HepG2 (cell line): ENCODE results near the gene DGCR2. TPM values are rescaled to one million over a fixed set of nuclear protein-coding genes. Genes with fewer than 3 reads are reported as not detected.

Source experiments
- EP300 ChIP-seq, 3 experiments: sonication (generic) in 1 of 3; formaldehyde crosslinking in 1 of 3; IDR thresholded peaks; 2 replicates each; pipeline versions ENCODE4 v1.5.1 to v1.6.1; 2011 to 2020; ENCODE audit warnings: low read depth in 2 of 3, low read length in 2 of 3, borderline replicate concordance in 1 of 3, improper control_type of control experiment in 1 of 3, mild to moderate bottlenecking in 1 of 3, missing genetic modification reagents in 1 of 3, moderate library complexity in 1 of 3
- GFI1 ChIP-seq: sonication (generic); formaldehyde crosslinking; IDR thresholded peaks from 2 replicates; pipeline ENCODE4 v1.5.0; 2020; ENCODE audit warnings: missing genetic modification reagents, mild to moderate bottlenecking, borderline replicate concordance
- HNRNPH1 ChIP-seq: fragments of 200-400 bp; formaldehyde crosslinking; optimal IDR thresholded peaks from 2 replicates; pipeline ENCODE3; 2017; ENCODE audit warnings: mild to moderate bottlenecking, low read depth, low read length
- MAZ ChIP-seq, 2 experiments: sonication (generic) in 1 of 2; formaldehyde crosslinking in 1 of 2; IDR thresholded peaks; 2 replicates each; pipeline versions ENCODE4 v1.5.0 to v1.6.1; 2012 to 2020; ENCODE audit warnings: low read depth in 2 of 2, mild to moderate bottlenecking in 2 of 2, borderline replicate concordance in 1 of 2, improper control_type of control experiment in 1 of 2, low read length in 1 of 2, missing genetic modification reagents in 1 of 2, moderate library complexity in 1 of 2
- NFE2L1 ChIP-seq: sonication (generic); formaldehyde crosslinking; IDR thresholded peaks from 2 replicates; pipeline ENCODE4 v1.4.0; 2020; ENCODE audit warnings: missing genetic modification reagents, mild to moderate bottlenecking, borderline replicate concordance
- PHF8 ChIP-seq: sonication (generic); formaldehyde crosslinking; IDR thresholded peaks from 2 replicates; pipeline ENCODE4 v1.5.0; 2020; ENCODE audit warnings: missing genetic modification reagents
- SETDB1 ChIP-seq: sonication (generic); formaldehyde crosslinking; IDR thresholded peaks from 2 replicates; pipeline ENCODE4 v1.5.1; 2020; ENCODE audit warnings: missing genetic modification reagents, mild to moderate bottlenecking, borderline replicate concordance
- TBX2 ChIP-seq: sonication (generic); formaldehyde crosslinking; IDR thresholded peaks from 2 replicates; pipeline ENCODE4 v1.5.0; 2020; ENCODE audit warnings: missing genetic modification reagents, mild to moderate bottlenecking, borderline replicate concordance
- ZNF776 ChIP-seq: sonication (generic); formaldehyde crosslinking; IDR thresholded peaks from 2 replicates; pipeline ENCODE4 v1.4.0; 2020; ENCODE audit warnings: mild to moderate bottlenecking, missing genetic modification reagents
- ZNF781 ChIP-seq: sonication (generic); formaldehyde crosslinking; IDR thresholded peaks from 2 replicates; pipeline ENCODE4 v1.5.1; 2020; ENCODE audit warnings: borderline replicate concordance, mild to moderate bottlenecking, missing genetic modification reagents; ENCODE audit errors: not compliant biosample characterization
- ZNF883 ChIP-seq: sonication (generic); formaldehyde crosslinking; IDR thresholded peaks from 2 replicates; pipeline ENCODE4 v1.5.1; 2020; ENCODE audit warnings: mild to moderate bottlenecking, missing genetic modification reagents; ENCODE audit errors: not compliant biosample characterization
- ZSCAN20 ChIP-seq: sonication (generic); formaldehyde crosslinking; IDR thresholded peaks from 2 replicates; pipeline ENCODE4 v1.4.0; 2020; ENCODE audit warnings: missing genetic modification reagents, mild to moderate bottlenecking, borderline replicate concordance
- polyA plus RNA-seq, 8 experiments: library from polyadenylated mRNA; depleted of rRNA in 3 of 8; stranded (reverse) in 7 of 8; unstranded in 1 of 8; fragments of >200 nt; fragmentation: Illumina TruSeq in 4 of 8; extraction: Trizol in 4 of 8; gene quantifications; 2 replicates each; pipeline versions ENCODE4 v1.2.1 to v1.2.3, GENCODE V29; 2011 to 2016; ENCODE audit warnings: low read depth in 4 of 8, missing spikeins in 1 of 8, mixed read lengths in 1 of 8; ENCODE audit not compliant: insufficient read depth in 1 of 8
- total RNA-seq, 5 experiments: library from RNA; depleted of rRNA; stranded (reverse); fragments of >200 nt; fragmentation: Illumina TruSeq; extraction: Trizol; gene quantifications; 2 replicates each; pipeline ENCODE4 v1.2.3, GENCODE V29; 2016; ENCODE audit warnings: low read depth in 1 of 5
- TF ChIP-seq, protein P1 (sequence below): sonication (generic); formaldehyde crosslinking; IDR thresholded peaks from 2 replicates; pipeline ENCODE4 v1.5.0; 2020; ENCODE audit warnings: mild to moderate bottlenecking, missing genetic modification reagents, moderate library complexity
- TF ChIP-seq, protein P2 (sequence below): sonication (generic); formaldehyde crosslinking; IDR thresholded peaks from 2 replicates; pipeline ENCODE4 v1.4.0; 2020; ENCODE audit warnings: missing genetic modification reagents, mild to moderate bottlenecking, borderline replicate concordance
- TF ChIP-seq, protein P3 (sequence below): IDR thresholded peaks from 2 replicates; pipeline ENCODE4 v1.6.1; 2016; ENCODE audit warnings: mild to moderate bottlenecking, missing biosample characterization, missing genetic modification reagents
- TF ChIP-seq, protein P4 (sequence below): sonication (generic); formaldehyde crosslinking; IDR thresholded peaks from 2 replicates; pipeline ENCODE4 v1.5.0; 2020; ENCODE audit warnings: missing genetic modification reagents
- TF ChIP-seq, protein P5 (sequence below): sonication (generic); formaldehyde crosslinking; IDR thresholded peaks from 2 replicates; pipeline ENCODE4 v1.8.0; 2022; ENCODE audit warnings: missing genetic modification reagents, mild to moderate bottlenecking, moderate library complexity, borderline replicate concordance

Gene DGCR2
- total and polyA plus RNA-seq, 2 of the 13 experiments (the other 11 are each of a cell fraction or from before 2014, with no cell fraction given) = 23.1 to 35.3 TPM

DNA sequence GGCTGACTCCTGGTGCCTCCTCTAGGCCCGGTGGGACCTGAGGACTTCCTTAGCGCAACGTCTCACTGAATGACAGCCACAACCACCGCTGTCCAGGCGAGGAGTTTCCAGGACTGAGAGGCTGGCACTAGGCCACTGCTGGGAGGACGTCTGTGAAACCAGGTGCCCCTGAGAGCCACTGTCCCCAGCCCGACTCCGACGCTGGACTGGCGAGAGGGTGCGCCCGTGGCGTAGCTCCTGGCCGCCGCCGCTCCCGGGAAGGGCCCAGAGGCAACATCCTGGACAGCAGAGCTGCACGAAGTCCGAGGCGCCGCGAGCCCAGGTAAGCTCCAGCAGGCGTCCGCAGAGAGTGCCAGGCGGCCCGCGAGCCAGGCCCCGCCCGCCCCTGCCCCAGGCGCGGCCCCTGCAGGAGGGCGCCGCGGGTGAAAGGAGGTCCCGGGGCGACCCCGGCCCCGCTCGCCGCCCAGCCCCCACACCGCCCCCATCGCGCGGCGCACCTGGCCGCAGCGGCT, 525 bp downstream of the DGCR2 start (continued):
- TF ChIP-seq, protein P1, sequence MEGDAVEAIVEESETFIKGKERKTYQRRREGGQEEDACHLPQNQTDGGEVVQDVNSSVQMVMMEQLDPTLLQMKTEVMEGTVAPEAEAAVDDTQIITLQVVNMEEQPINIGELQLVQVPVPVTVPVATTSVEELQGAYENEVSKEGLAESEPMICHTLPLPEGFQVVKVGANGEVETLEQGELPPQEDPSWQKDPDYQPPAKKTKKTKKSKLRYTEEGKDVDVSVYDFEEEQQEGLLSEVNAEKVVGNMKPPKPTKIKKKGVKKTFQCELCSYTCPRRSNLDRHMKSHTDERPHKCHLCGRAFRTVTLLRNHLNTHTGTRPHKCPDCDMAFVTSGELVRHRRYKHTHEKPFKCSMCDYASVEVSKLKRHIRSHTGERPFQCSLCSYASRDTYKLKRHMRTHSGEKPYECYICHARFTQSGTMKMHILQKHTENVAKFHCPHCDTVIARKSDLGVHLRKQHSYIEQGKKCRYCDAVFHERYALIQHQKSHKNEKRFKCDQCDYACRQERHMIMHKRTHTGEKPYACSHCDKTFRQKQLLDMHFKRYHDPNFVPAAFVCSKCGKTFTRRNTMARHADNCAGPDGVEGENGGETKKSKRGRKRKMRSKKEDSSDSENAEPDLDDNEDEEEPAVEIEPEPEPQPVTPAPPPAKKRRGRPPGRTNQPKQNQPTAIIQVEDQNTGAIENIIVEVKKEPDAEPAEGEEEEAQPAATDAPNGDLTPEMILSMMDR (CRISPR knock-in tag) = 0 out of 2 replicates have a peak, but pooled peaks have one; percentile 1
- peak; percentile 66 for TF ChIP-seq TBX2 (CRISPR knock-in tag)
- TF ChIP-seq ZNF883 (CRISPR knock-in tag) = peak; percentile 86
- TF ChIP-seq, protein P2, sequence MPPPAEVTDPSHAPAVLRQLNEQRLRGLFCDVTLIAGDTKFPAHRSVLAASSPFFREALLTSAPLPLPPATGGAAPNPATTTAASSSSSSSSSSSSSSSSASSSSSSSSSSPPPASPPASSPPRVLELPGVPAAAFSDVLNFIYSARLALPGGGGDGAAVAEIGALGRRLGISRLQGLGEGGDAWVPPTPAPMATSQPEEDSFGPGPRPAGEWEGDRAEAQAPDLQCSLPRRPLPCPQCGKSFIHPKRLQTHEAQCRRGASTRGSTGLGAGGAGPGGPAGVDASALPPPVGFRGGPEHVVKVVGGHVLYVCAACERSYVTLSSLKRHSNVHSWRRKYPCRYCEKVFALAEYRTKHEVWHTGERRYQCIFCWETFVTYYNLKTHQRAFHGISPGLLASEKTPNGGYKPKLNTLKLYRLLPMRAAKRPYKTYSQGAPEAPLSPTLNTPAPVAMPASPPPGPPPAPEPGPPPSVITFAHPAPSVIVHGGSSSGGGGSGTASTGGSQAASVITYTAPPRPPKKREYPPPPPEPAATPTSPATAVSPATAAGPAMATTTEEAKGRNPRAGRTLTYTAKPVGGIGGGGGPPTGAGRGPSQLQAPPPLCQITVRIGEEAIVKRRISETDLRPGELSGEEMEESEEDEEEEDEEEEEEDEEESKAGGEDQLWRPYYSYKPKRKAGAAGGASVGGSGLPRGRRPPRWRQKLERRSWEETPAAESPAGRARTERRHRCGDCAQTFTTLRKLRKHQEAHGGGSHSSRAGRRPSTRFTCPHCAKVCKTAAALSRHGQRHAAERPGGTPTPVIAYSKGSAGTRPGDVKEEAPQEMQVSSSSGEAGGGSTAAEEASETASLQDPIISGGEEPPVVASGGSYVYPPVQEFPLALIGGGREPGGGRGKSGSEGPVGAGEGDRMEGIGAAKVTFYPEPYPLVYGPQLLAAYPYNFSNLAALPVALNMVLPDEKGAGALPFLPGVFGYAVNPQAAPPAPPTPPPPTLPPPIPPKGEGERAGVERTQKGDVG = 0 out of 2 replicates have a peak, but pooled peaks have one; percentile 29
- peak; percentile 77 for TF ChIP-seq PHF8 (CRISPR knock-in tag)
- TF ChIP-seq ZNF781 (CRISPR knock-in tag) = no peak
- 0 out of 2 replicates have a peak, but pooled peaks have one; percentile 63 for TF ChIP-seq ZNF776 (CRISPR knock-in tag)
- TF ChIP-seq, protein P3, sequence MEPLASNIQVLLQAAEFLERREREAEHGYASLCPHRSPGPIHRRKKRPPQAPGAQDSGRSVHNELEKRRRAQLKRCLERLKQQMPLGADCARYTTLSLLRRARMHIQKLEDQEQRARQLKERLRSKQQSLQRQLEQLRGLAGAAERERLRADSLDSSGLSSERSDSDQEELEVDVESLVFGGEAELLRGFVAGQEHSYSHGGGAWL (CRISPR knock-in tag) = 0 out of 2 replicates have a peak, but pooled peaks have one; percentile 3
- TF ChIP-seq GFI1 (CRISPR knock-in tag) = peak; percentile 34; the same call in 1 of the 2 replicates
- no peak for TF ChIP-seq EP300 (IDR thresholded peaks at IDR 0.05; ENCODE audit: low read depth in 2 of 2, low read length in 2 of 2)
- no peak for TF ChIP-seq EP300 (CRISPR knock-in tag; IDR thresholded peaks at IDR 0.05; ENCODE audit: borderline replicate concordance)
- TF ChIP-seq NFE2L1 (CRISPR knock-in tag) = no peak
- TF ChIP-seq ZSCAN20 (CRISPR knock-in tag) = no peak
- TF ChIP-seq, protein P4, sequence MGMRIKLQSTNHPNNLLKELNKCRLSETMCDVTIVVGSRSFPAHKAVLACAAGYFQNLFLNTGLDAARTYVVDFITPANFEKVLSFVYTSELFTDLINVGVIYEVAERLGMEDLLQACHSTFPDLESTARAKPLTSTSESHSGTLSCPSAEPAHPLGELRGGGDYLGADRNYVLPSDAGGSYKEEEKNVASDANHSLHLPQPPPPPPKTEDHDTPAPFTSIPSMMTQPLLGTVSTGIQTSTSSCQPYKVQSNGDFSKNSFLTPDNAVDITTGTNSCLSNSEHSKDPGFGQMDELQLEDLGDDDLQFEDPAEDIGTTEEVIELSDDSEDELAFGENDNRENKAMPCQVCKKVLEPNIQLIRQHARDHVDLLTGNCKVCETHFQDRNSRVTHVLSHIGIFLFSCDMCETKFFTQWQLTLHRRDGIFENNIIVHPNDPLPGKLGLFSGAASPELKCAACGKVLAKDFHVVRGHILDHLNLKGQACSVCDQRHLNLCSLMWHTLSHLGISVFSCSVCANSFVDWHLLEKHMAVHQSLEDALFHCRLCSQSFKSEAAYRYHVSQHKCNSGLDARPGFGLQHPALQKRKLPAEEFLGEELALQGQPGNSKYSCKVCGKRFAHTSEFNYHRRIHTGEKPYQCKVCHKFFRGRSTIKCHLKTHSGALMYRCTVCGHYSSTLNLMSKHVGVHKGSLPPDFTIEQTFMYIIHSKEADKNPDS (CRISPR knock-in tag) = peak; percentile 46; the same call in 1 of the 2 replicates
- no peak for TF ChIP-seq MAZ (IDR thresholded peaks at IDR 0.05; ENCODE audit: borderline replicate concordance, low read depth, low read length)
- peak; percentile 41; the same call in 1 of the 2 replicates for TF ChIP-seq MAZ (CRISPR knock-in tag; IDR thresholded peaks at IDR 0.05; ENCODE audit: low read depth)
- TF ChIP-seq HNRNPH1 = no peak
- TF ChIP-seq SETDB1 = no peak
- TF ChIP-seq, protein P5, sequence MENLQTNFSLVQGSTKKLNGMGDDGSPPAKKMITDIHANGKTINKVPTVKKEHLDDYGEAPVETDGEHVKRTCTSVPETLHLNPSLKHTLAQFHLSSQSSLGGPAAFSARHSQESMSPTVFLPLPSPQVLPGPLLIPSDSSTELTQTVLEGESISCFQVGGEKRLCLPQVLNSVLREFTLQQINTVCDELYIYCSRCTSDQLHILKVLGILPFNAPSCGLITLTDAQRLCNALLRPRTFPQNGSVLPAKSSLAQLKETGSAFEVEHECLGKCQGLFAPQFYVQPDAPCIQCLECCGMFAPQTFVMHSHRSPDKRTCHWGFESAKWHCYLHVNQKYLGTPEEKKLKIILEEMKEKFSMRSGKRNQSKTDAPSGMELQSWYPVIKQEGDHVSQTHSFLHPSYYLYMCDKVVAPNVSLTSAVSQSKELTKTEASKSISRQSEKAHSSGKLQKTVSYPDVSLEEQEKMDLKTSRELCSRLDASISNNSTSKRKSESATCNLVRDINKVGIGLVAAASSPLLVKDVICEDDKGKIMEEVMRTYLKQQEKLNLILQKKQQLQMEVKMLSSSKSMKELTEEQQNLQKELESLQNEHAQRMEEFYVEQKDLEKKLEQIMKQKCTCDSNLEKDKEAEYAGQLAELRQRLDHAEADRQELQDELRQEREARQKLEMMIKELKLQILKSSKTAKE (CRISPR knock-in tag) = no peak
